NK-92 (cell line): Measurements from ENCODE around the gene CD72.
"Not testable (repeated sequence)": the region's sequence is repeated elsewhere in the genome, so short reads cannot be mapped to it uniquely, and the experiment has no call there.

ENCODE experiments used
- DNase-seq: peaks from one replicate; lab custom pipeline; 2025; ENCODE audit not compliant: unreplicated experiment; lab: John Stamatoyannopoulos, UW

CD72 gene

GRCh38 chr9:35618854-35619799 is 914 bp upstream of the CD72 start:
- no peak for DNase-seq

GRCh38 chr9:35617548-35617947 is 665 bp downstream of the CD72 start:
- DNase-seq, result no peak

GRCh38 chr9:35616681-35617459 is 1.3 kb downstream of the CD72 start:
- DNase-seq, result no peak

GRCh38 chr9:35615981-35616680 is 2.1 kb downstream of the CD72 start:
- DNase-seq, result no peak

GRCh38 chr9:35612843-35613242 is 5.4 kb downstream of the CD72 start:
- no peak for DNase-seq

- DNase-seq, result not testable (repeated sequence)
Observed at GRCh38 chr9:35612066-35612465, 6.1 kb downstream of the CD72 start.

GRCh38 chr9:35611230-35611797 is 6.9 kb downstream of the CD72 start:
- no peak for DNase-seq

GRCh38 chr9:35609820-35610163 is 8.4 kb downstream of the CD72 start:
- no peak for DNase-seq

- DNase-seq, result no peak
Observed at GRCh38 chr9:35609001-35609819, 9.0 kb downstream of the CD72 start.

GRCh38 chr9:35608221-35608620 is 10.0 kb downstream of the CD72 start:
- DNase-seq, result no peak

GRCh38 chr9:35606726-35607125 is 11.5 kb downstream of the CD72 start:
- no peak for DNase-seq

- no peak for DNase-seq
Observed at GRCh38 chr9:35606138-35606504, 12.1 kb downstream of the CD72 start.

GRCh38 chr9:35605351-35606137 is 12.7 kb downstream of the CD72 start:
- DNase-seq, result no peak

- DNase-seq, result no peak
Observed at GRCh38 chr9:35604578-35605350, 13.4 kb downstream of the CD72 start, which contains the start of gene TESK1. TESK1 (plus strand) TSS chr9:35605262; CDS start chr9:35605620, 358 bp downstream.

- DNase-seq, result peak; percentile 96
Observed at GRCh38 chr9:35603986-35604577, 14.1 kb downstream of the CD72 start.

- no peak for DNase-seq
Observed at GRCh38 chr9:35603506-35603985, 14.7 kb downstream of the CD72 start.

GRCh38 chr9:35599763-35600604 is 18.2 kb downstream of the CD72 start:
- DNase-seq, result no peak
